GM18858 (cell line): ENCODE measurements around the gene ZSWIM3.
"Not testable (repeated sequence)": the region's sequence is repeated elsewhere in the genome, so short reads cannot be mapped to it uniquely, and the experiment has no call there.

Experiments used
- ATAC-seq: cut with Tn5 transposase; IDR thresholded peaks from one replicate; pipeline ENCODE4 v1.9.1; 2021; ENCODE audit not compliant: unreplicated experiment

ZSWIM3 gene

DNA sequence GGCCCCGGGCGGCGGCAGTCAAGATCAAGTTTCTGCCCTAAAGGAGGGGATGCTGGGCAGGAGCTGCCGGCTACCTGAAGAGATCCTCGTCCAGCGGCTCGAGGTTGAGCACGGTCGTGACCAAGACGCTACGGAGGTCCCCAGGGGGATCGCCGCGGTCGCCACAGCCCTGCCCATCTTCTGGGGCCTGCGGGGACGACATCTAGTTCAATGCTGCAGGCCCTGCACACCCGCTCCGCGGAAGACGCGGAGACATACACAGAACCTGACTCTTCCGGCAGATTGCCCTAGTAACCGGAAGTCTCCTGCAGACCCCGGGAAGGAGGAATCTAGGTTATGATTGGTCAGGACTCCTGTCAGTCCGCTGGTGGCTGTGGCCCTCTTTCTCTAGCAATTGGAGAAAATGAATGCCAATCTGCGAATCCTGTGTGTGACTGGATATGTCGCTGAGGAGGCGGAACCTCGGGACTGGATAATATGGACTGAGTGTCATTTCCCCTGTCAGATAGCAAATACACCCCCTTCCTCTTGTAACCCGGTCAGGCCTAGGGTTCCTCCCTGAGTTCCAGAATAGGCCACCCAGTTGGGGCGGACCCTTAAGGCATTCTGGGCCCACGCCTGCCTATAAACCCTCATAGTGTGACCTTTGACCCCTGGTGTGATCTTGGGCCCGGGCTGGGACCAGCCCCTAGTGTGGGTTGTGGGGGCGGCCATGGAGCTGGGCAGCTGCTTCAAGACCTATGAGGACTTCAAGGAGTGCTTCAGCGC lies at the start of gene ZSWIM3, which contains the start of gene ACOT8:
Gene ZSWIM3 (plus strand): TSS at position 501 of the 768 bp plus-strand sequence. CDS start 212 bp downstream, at position 713.
Gene ACOT8 (minus strand): TSS at position 279 of the 768 bp plus-strand sequence. CDS start 77 bp downstream, at position 202.
- ATAC-seq: peak; percentile 92

GRCh38 chr20:45810191-45810970 lies 47.0 kb upstream of the ZSWIM3 start:
- no peak for ATAC-seq

GRCh38 chr20:45812157-45813005 lies 45.0 kb upstream of the ZSWIM3 start, which contains the start of gene UBE2C:
Gene UBE2C, plus strand, starts transcription at chr20:45812644. Its CDS starts 52 bp downstream, at chr20:45812696.
- ATAC-seq: peak; percentile 95

DNA sequence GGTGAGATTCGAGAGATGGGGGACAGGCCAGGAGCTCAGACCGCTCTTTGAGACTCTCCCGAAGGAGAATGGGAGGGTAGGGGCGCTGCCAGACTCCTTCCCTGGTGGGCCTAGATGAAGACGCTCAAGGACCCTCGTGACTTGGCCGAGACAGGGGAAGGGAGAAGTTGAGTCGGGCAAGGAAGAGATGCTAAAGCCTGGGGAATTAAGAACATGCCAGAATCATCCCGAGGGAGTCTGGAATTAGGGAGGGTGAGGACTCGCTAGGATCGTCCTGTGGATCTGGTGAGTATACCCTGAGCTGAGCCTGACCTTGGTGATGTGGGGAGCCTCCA lies 44.4 kb upstream of the ZSWIM3 start:
- ATAC-seq: no peak

DNA sequence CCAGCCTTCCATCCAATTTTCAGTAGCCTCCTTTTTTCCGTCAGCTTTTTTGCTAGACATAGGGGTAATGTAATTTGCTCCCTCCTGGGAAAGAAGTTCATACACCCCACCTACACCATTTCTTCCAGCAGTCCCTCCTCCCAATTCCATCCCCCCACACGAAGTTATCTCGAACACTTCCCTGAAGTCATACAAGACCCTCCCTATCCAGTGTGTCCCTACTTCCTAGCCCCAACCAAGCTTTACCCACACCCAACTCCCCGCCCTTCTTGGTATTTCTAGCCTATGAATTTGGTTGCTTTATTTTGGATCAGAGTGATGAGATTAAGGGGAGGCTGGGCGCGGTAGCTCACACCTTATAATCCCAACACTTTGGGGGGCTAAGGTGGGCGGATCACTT lies 43.9 kb upstream of the ZSWIM3 start:
- no peak for ATAC-seq

DNA sequence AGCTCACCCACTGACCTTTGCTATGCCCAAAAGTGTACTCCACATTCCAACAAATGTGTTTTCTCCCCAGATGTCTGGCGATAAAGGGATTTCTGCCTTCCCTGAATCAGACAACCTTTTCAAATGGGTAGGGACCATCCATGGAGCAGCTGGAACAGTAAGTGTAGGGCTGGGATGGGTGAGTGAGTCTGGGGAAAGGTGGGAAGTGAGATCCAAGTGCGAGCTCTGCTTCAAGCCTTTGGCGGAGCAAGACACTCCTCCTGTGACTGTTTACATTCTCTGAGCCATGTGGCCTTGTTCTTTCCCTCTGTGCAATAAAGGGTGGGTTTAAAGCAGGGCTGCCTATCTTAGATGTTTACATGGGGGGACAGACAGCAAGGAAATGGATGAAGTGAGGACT lies 43.1 kb upstream of the ZSWIM3 start:
- no peak for ATAC-seq

DNA sequence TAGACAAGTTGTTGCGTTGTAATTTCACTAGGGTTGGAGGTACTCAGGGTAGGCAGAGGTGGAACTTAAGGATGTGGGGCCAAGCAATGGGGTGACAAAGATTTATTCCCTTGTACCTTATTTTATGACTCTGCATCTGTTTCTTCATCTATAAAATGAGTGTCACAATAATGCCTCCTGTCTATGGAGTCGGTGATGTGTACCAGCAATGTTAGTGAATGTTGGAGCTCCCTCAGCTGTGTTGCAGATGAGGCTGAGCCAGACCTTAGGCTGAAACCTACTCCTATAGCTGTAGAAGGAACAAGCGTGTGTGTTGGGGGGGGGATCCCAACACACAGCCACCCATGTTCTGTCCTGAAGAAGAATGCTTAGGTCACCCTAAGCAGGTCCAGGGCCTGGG lies 40.5 kb upstream of the ZSWIM3 start:
- ATAC-seq: no peak

DNA sequence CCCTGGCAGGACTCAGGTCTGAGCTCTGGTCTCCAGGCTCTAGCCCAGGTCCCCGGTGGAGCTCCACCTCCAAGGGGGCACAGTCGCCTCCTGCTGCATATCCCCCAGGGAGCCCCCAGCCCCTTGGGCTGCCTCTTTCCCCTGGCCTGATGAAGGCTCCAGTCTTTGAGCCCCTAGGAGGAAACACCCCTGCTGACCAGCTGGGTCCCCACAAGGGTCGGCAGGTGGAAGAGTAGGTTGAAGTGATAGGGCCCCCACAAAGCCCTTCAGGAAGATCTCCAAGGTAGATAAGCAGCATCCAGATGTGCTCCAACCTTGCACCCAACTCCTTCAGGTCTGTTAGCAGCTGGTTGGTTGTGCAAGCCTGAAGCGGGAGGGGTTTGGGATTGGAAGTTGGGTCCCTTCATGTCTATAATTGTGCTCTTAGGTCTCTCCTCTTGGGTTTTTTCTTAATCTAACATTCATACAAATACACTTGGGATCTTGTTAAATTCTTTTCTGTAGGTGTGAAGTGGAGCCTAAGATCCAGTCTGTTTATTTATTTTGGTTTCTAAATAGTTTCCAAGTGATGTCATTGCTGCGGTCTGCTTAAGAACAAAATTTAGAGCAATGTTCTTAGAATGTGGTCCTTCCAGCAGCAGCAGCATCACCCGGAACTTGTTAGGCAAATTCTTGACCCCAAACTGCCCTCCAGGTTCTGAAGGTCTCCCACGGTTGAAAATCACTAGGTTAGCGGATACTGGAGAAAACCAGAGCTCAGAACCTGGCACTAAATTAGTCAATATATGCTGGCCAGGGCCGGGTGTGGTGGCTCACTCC lies 39.8 kb upstream of the ZSWIM3 start:
- no peak for ATAC-seq

DNA sequence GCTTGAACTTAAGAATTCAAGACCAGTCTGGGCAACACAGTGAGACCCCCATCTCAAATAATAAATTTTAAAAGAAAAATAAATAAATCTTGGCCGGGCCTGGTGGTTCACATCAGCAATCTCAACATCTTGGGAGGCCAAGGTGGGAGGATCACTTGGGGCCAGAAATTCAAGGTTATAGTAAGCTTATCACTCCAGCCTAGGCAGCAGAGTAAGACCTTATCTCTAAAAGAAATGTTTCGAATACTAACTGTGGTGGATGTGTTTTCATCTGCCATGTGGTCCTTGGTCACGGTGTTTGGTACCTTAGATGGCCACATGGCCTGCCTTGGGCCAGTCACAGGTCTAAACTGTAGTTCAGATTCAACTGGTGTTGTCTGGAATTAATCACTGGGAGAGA lies 39.2 kb upstream of the ZSWIM3 start:
- no peak for ATAC-seq

DNA sequence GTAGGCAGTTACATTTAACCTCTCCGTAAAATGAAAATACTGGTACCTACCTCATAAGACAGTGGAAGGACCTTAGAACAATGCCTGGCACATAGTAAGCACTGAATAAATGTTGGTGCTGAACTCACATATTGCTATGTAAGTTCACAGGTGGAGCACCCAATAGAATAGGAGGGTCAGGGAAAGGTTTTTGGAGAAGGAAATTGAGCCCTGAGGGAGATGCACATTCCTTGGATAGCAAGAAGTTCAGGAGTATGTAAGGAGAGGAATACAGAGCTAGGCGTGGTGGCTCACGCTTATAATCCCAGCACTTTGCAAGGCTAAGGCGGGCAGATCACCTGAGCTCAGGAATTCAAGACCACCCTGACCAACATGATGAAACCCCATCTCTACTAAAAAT lies 37.9 kb upstream of the ZSWIM3 start:
- no peak for ATAC-seq

GRCh38 chr20:45821947-45822346 lies 35.5 kb upstream of the ZSWIM3 start:
- ATAC-seq: no peak

DNA sequence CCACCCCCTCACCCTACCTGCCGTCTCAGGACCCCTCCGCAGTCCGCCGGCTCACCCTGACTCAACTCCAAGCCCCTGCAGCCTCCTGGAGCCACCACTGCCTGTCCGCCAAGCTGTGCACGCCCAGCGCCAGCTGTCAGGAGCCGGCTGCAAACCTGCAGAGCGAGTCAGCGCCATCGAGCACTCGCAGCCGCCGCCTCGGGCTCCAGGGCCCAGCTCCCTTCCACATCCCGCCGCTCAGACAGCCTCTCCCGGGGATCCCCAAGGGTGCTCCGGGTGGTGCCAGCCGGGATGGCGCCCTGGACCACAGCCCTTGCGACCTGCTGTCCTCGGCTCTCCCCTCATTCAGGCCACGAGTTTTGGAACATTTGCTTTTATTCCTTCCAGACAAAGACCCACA lies 34.6 kb upstream of the ZSWIM3 start:
- ATAC-seq: no peak

- no peak for ATAC-seq
These were observed 33.2 kb upstream of the ZSWIM3 start for GRCh38 chr20:45823949-45824835.

- no peak for ATAC-seq
These were observed 30.9 kb upstream of the ZSWIM3 start for GRCh38 chr20:45826381-45827019.

DNA sequence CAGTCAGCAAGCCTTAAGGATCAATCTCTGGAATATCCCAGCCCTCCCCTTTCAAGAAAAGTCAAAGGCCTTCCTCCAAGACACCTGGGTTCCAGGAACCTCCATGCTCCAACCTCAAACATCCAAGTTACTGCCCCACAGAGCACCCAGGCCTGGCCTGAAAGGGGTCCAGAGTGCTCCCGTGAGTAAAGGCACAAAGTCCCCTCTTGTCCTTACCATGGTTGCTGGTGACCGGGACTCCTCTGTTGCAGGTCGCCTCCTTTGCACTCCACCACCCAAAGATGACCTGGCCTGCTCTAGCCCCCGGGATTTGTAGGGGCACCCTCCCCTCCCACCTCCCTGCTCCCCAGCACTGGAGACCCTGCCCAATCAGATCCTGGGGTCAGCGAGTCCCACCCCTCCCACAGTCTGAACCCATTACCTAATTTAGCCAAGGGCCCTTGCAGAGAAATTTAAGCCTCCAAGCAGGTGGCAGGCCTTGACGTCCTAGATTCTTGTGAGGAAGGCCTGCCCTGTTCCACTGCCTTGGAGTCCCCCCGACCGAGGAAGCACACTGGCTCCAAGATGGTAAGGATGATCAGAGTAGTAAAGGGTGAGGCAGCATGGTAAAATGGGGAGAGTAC lies 30.3 kb upstream of the ZSWIM3 start, which contains the start of gene TNNC2:
Gene TNNC2 (minus strand): TSS at position 283 of the 623 bp plus-strand sequence. CDS start 64 bp downstream, at position 219.
- ATAC-seq: no peak

- ATAC-seq: no peak
These were observed 29.7 kb upstream of the ZSWIM3 start for GRCh38 chr20:45827712-45828111.

- ATAC-seq: no peak
These were observed 28.8 kb upstream of the ZSWIM3 start for GRCh38 chr20:45828589-45828988.

GRCh38 chr20:45829673-45830106 lies 27.7 kb upstream of the ZSWIM3 start:
- ATAC-seq: not testable (repeated sequence)
